HG02571 (cell line): Measurements from ENCODE around the gene ITPKB.

Source experiments
- ATAC-seq: cut with Tn5 transposase; IDR thresholded peaks from one replicate; pipeline ENCODE4 v1.9.1; 2021; ENCODE audit warnings: mild to moderate bottlenecking, moderate library complexity; ENCODE audit not compliant: unreplicated experiment

ITPKB gene

GRCh38 chr1:226708342-226708780 lies 30.7 kb downstream of the ITPKB start:
- ATAC-seq, result no peak

DNA sequence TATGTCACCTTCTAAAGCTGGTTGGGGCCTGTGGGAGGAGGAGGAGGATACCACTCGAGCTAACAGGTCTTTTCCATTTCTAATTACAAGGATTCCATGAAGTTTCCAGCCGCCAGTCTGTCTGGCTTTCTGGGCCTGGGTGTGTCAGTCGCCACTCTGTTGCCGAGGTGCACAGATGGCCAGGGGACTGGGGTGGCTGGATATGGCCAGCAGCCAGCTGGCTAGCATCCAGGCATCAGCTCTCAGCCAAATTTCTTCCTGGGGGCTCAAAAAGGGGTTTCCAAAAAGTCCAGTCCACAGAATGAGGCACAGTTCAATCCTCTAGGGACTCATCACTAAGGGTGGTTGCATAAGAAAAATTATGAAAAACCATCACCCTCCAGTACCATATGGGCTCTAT lies 32.4 kb downstream of the ITPKB start:
- no peak for ATAC-seq

- ATAC-seq, result no peak
Measured at GRCh38 chr1:226704169-226704937, 34.7 kb downstream of the ITPKB start.

DNA sequence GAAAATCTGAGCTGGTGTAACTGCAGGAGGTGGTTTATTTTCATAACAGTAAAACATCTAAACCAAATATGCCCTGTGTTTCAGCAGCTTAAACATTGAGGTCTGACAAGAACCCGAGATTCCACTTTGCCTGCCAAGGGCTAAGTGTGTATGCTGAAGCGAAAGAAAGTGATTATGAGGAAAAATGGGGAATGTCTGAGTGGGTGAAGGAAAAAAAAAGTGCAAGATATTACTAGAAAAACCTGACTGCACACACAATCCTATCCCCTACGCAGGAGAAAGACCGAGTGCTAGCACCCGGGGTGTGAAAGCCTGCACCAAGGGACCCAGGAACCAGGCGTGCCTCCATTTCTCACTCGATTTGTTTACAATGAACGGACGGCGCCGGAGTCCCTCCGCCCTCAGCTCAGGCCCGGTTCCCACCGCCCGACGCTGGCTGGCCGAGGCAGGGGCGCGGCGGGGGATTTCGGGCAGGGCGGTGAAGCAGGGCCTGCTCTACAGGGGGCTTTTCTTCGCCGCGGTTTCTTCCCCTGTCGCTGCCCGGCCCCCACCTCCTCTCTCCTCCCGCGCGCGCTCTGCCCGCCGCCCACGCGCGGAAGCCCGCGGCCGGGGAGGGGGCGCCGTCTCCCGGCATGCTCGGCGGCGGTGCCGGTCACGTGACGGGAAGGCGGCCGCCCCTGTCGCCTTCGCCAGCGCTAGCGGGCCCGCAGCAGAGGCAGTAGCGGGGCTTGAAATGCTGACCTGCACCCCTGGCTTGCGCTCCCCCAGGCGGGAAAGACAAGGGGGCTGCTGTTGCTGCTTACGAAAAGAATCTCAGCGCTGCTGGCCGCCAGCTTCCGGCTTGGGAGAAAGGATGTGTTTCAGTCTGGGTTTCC lies 35.9 kb downstream of the ITPKB start:
- ATAC-seq, result peak; percentile 82

GRCh38 chr1:226702318-226702956 lies 36.6 kb downstream of the ITPKB start:
- no peak for ATAC-seq

GRCh38 chr1:226700861-226701260 lies 38.2 kb downstream of the ITPKB start:
- ATAC-seq, result no peak

DNA sequence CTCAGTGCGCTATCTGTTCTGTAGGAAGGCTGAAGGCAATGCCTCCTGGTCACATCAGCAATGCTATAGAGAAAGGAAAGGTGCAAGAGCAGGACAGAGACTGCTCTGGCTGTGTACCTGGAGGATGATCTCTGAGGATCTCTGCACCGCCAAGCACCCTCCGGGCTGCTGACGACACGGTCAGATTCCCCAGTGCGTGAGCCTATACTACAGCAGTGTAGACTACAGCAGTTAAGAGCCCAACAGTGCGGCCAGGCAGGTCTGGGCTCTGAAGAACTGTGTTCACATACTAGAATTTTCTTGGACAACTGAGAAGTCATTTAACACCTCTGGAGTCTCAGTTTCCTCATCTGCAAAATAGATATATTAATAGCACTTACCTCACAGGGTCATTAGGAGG lies 39.9 kb downstream of the ITPKB start:
- no peak for ATAC-seq

- no peak for ATAC-seq
Measured at GRCh38 chr1:226698659-226699058, 40.4 kb downstream of the ITPKB start.

- no peak for ATAC-seq
Measured at GRCh38 chr1:226697929-226698544, 41.0 kb downstream of the ITPKB start.

DNA sequence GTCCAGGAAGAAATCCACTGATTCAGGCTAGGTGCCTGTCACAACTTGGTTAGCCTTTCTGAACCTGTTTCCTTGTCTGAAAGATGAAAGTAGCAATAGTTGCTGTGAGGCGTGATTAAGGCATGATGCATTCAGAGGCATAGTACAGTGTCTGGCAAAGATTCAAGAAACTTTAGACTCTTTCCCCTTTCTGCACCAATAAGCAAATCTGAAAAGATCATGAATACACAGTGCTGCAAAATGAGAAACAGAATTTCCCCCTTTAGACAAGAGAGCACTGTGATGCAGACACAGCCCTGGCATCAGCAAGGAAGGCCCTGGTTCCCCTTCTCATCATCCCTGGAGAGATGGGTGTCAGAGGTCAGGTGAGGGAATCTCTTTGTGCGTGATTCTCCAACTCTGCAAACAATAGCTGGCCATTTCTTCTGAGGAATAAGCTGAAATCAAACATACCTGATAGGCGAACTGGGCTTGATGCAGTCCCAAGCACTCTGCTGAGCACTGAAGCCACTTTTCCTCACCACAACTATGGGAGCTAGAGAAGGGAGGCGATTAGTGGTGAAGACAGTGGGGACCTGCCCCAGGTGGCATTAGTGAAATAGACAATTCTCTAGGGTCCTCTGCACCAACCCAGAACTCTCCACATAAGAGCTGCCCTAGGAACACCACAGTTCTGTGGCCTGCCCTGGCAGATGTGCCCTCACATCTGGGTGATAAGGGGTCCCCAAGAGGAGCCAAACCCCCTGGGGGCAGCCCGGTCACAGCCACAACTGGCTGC lies 41.7 kb downstream of the ITPKB start:
- peak; percentile 60 for ATAC-seq

DNA sequence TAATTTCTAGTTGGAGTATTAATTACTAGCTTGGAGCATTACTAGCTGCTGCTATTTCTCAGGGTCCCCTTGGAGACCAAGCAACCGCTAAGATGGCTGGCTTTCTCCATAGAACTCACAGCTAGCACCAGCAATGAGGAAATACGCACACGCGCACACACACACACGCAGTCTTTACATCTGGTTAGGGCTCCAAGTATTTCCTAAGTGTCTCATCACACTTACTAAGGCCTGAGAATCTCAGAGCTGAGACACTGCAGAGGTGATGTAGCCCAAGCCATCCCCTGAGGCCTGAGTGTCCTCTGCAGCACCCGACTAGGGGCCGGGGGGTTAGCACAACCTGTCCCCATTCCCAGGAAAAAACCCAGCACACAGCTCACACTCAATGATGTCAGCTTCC lies 42.5 kb downstream of the ITPKB start:
- ATAC-seq, result no peak

- ATAC-seq, result no peak
Measured at GRCh38 chr1:226695335-226695900, 43.7 kb downstream of the ITPKB start.

- ATAC-seq, result no peak
Measured at GRCh38 chr1:226692823-226693222, 46.3 kb downstream of the ITPKB start.

- no peak for ATAC-seq
Measured at GRCh38 chr1:226692051-226692792, 46.9 kb downstream of the ITPKB start.

- ATAC-seq, result peak; percentile 53
Measured at GRCh38 chr1:226691247-226691646, 47.8 kb downstream of the ITPKB start.

DNA sequence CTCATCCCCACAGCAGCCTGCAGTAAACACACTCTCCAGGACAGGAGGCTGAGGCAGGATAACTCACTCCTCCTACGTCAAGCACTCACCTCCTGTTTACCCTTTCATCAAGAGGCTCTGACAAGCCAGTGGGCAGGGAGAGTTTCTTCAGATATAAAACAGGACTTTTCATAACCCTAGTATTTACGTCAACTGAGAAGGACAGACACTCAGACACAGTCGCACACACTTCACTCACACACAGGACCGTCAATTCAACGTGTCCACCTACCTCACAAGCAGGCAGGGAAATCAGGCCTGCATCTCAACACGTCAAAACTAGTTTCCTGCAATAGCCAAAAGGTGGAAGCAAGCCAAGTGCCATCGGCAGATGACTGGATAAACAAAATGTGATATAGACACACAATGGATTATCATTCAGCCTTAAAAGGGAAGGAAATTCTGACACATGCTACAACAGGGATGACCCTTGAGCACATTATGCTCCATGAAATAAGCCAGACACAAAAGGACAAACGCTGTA lies 48.6 kb downstream of the ITPKB start:
- ATAC-seq, result no peak

GRCh38 chr1:226688808-226689207 lies 50.3 kb downstream of the ITPKB start:
- ATAC-seq, result no peak

GRCh38 chr1:226688056-226688748 lies 50.9 kb downstream of the ITPKB start:
- ATAC-seq, result no peak
